K562 (cell line): ENCODE measurements around the gene P4HB. TPM values are rescaled to one million over a fixed set of nuclear protein-coding genes. Genes with fewer than 3 reads are reported as not detected.

Experiments
- CAMTA2 ChIP-seq: fragments of 250-450 bp; sonication (Bioruptor Pico); conservative IDR thresholded peaks from 2 replicates; pipeline ENCODE4 v1.5.1; 2022
- CHD1 ChIP-seq: fragments of 200-600 bp; sonication (generic); IDR thresholded peaks from one replicate; pipeline ENCODE4 v1.6.1; 2012; ENCODE audit warnings: mild to moderate bottlenecking, moderate library complexity, low read length, inconsistent platforms
- E2F6 ChIP-seq, 2 experiments: IDR thresholded peaks; 2 replicates each; pipeline ENCODE4 v1.6.1; 2011; ENCODE audit warnings: borderline replicate concordance in 1 of 2, control low read depth in 1 of 2, low read depth in 1 of 2, low read length in 1 of 2, mild to moderate bottlenecking in 1 of 2, mixed read lengths in 1 of 2, moderate library complexity in 1 of 2; ENCODE audit not compliant: insufficient read depth in 1 of 2, insufficient read length in 1 of 2, poor library complexity in 1 of 2, severe bottlenecking in 1 of 2; ENCODE audit errors: extremely low read depth in 1 of 2
- EP400 ChIP-seq: fragments of 450-650 bp; IDR thresholded peaks from 2 replicates; pipeline ENCODE4 v1.6.1; 2017; ENCODE audit warnings: antibody characterized with exemption, mild to moderate bottlenecking, moderate library complexity
- ERF ChIP-seq: fragments of 450-650 bp; formaldehyde crosslinking; IDR thresholded peaks from 2 replicates; pipeline ENCODE4 v1.4.0; 2020; ENCODE audit warnings: mild to moderate bottlenecking, mixed read lengths
- FUS ChIP-seq: fragments of 200-400 bp; formaldehyde crosslinking; optimal IDR thresholded peaks from 2 replicates; pipeline ENCODE3; 2017; ENCODE audit warnings: low read depth, low read length
- GATAD2A ChIP-seq: fragments of 450-650 bp; IDR thresholded peaks from 2 replicates; pipeline ENCODE4 v1.6.1; 2017
- HDGF ChIP-seq: fragments of 450-650 bp; IDR thresholded peaks from 2 replicates; pipeline ENCODE4 v1.6.1; 2016
- MAZ ChIP-seq, 2 experiments: fragments of 450-650 bp in 1 of 2; sonication (generic) in 1 of 2; formaldehyde crosslinking; IDR thresholded peaks in 1 of 2; conservative IDR thresholded peaks in 1 of 2; 2 replicates each; pipeline versions ENCODE4 v1.4.0 to v1.5.0; 2020; ENCODE audit warnings: mild to moderate bottlenecking in 1 of 2, missing genetic modification reagents in 1 of 2
- NONO ChIP-seq, 2 experiments: fragments of 200-400 bp in 1 of 2; fragments of 450-650 bp in 1 of 2; formaldehyde crosslinking in 1 of 2; IDR thresholded peaks; 2 replicates each; pipeline ENCODE4 v1.6.1; 2017; ENCODE audit warnings: low read depth in 2 of 2, mild to moderate bottlenecking in 2 of 2, moderate library complexity in 2 of 2, low read length in 1 of 2
- PML ChIP-seq: IDR thresholded peaks from 2 replicates; pipeline ENCODE4 v1.6.1; 2012; ENCODE audit warnings: low read length, inconsistent platforms
- POLR2AphosphoS5 ChIP-seq: IDR thresholded peaks from 2 replicates; pipeline ENCODE4 v1.6.1; 2011; ENCODE audit warnings: mild to moderate bottlenecking, low read depth, low read length, moderate library complexity; ENCODE audit not compliant: control insufficient read depth, insufficient read depth
- POLR2H ChIP-seq: IDR thresholded peaks from 2 replicates; pipeline ENCODE4 v1.6.1; 2016; ENCODE audit warnings: missing genetic modification characterization, low read depth, mild to moderate bottlenecking, control low read depth, missing compliant biosample characterization, moderate library complexity
- RBM25 ChIP-seq: fragments of 200-400 bp; formaldehyde crosslinking; IDR thresholded peaks from 2 replicates; pipeline ENCODE4 v1.6.1; 2018; ENCODE audit warnings: low read length, low read depth, moderate library complexity; ENCODE audit not compliant: severe bottlenecking
- SAP30 ChIP-seq: fragments of 200-600 bp; sonication (generic); IDR thresholded peaks from 2 replicates; pipeline ENCODE4 v1.6.1; 2012; ENCODE audit warnings: borderline replicate concordance, low read depth, mild to moderate bottlenecking, moderate library complexity, low read length, control low read depth, inconsistent platforms; ENCODE audit not compliant: insufficient read depth, poor library complexity, severe bottlenecking
- SMAD3 ChIP-seq: fragments of 450-650 bp; formaldehyde crosslinking; conservative IDR thresholded peaks from 2 replicates; pipeline ENCODE4 v1.4.0; 2020; ENCODE audit warnings: mild to moderate bottlenecking
- SP1 ChIP-seq: sonication (generic); formaldehyde crosslinking; IDR thresholded peaks from 2 replicates; pipeline ENCODE4 v1.8.1; 2022; ENCODE audit warnings: mild to moderate bottlenecking, missing genetic modification reagents
- U2AF1 ChIP-seq: fragments of 200-400 bp; formaldehyde crosslinking; optimal IDR thresholded peaks from 2 replicates; pipeline ENCODE3; 2017; ENCODE audit warnings: mild to moderate bottlenecking, low read depth, low read length, moderate library complexity
- USF1 ChIP-seq: sonication (generic); formaldehyde crosslinking; IDR thresholded peaks from 2 replicates; pipeline ENCODE4 v1.9.0; 2022; ENCODE audit warnings: mild to moderate bottlenecking, missing genetic modification reagents
- ZBTB8A ChIP-seq: fragments of 450-650 bp; IDR thresholded peaks from 2 replicates; pipeline ENCODE4 v1.6.1; 2018; ENCODE audit warnings: mild to moderate bottlenecking, moderate library complexity; ENCODE audit not compliant: partially characterized antibody
- ZNF280A ChIP-seq: fragments of 450-650 bp; IDR thresholded peaks from 2 replicates; pipeline ENCODE4 v1.6.1; 2018; ENCODE audit warnings: mild to moderate bottlenecking, low read depth; ENCODE audit not compliant: partially characterized antibody
- polyA plus RNA-seq, 8 experiments: library from polyadenylated mRNA; depleted of rRNA in 4 of 8; stranded (reverse) in 5 of 8; unstranded in 3 of 8; fragments of >200 nt; fragmentation: Nextera tagmentation in 2 of 8; fragmentation: Illumina TruSeq in 1 of 8; extraction: Ambion mirVana in 2 of 8; extraction: Trizol in 1 of 8; gene quantifications; 2 replicates each; pipeline versions ENCODE4 v1.2.1 to v1.2.3, GENCODE V29; 2011 to 2014; ENCODE audit warnings: inconsistent platforms in 1 of 8, missing spikeins in 1 of 8
- total RNA-seq, 7 experiments: library from RNA; depleted of rRNA in 6 of 7; stranded (reverse); fragments of >200 nt in 6 of 7; fragmentation: Illumina TruSeq in 2 of 7; extraction: Trizol in 2 of 7; gene quantifications; 2 replicates each; pipeline versions ENCODE4 v1.2.1 to v1.2.3, GENCODE V29; 2011 to 2021; ENCODE audit warnings: low replicate concordance in 1 of 7
- TF ChIP-seq, protein P1 (sequence below): fragments of 450-650 bp; formaldehyde crosslinking; IDR thresholded peaks from 2 replicates; pipeline ENCODE4 v1.4.0; 2022; ENCODE audit warnings: missing genetic modification characterization

The P4HB gene
- total and polyA plus RNA-seq, 9 of the 15 experiments (the other 6 are each of a cell fraction or from before 2014, with no cell fraction given), result 4.4 to 645 (median 325) TPM

- TF ChIP-seq E2F6 (IDR thresholded peaks at IDR 0.05; ENCODE audit: borderline replicate concordance in 1 of 2, extremely low read depth in 1 of 2, insufficient read depth in 1 of 2, insufficient read length in 1 of 2, low read depth in 1 of 2, low read length in 1 of 2, poor library complexity in 1 of 2, severe bottlenecking in 1 of 2) (peak in 1 of 2 experiments; percentile 82), POLR2H (tag) (peak; percentile 82), CAMTA2 (CRISPR knock-in tag) (no peak), HDGF (no peak), SP1 (CRISPR knock-in tag) (no peak), SAP30 (peak; percentile 63), ZNF280A (no peak), ERF (no peak), EP400 (no peak), USF1 (CRISPR knock-in tag) (no peak), ZBTB8A (no peak), POLR2AphosphoS5 (peak; percentile 85), GATAD2A (0 out of 2 replicates have a peak, but pooled peaks have one; percentile 28), PML (0 out of 2 replicates have a peak, but pooled peaks have one; percentile 42), SMAD3 (CRISPR knock-in tag) (no peak), MAZ (CRISPR knock-in tag; conservative IDR thresholded peaks at IDR 0.05 in 1 of 2, IDR thresholded peaks at IDR 0.05 in 1 of 2) (peak in 1 of 2 experiments; percentile 37; a peak in 2 of 4 replicates), U2AF1 (peak; percentile 52), CHD1 (peak; percentile 87), NONO (IDR thresholded peaks at IDR 0.05; ENCODE audit: low read depth in 2 of 2, low read length in 1 of 2) (peak; percentile 82 to 97), FUS (peak; percentile 83), RBM25 (no peak)
- TF ChIP-seq, protein P1, sequence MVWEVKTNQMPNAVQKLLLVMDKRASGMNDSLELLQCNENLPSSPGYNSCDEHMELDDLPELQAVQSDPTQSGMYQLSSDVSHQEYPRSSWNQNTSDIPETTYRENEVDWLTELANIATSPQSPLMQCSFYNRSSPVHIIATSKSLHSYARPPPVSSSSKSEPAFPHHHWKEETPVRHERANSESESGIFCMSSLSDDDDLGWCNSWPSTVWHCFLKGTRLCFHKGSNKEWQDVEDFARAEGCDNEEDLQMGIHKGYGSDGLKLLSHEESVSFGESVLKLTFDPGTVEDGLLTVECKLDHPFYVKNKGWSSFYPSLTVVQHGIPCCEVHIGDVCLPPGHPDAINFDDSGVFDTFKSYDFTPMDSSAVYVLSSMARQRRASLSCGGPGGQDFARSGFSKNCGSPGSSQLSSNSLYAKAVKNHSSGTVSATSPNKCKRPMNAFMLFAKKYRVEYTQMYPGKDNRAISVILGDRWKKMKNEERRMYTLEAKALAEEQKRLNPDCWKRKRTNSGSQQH, result no peak
Observed at GRCh38 chr17:81859906-81860755, at the start of gene P4HB (continued).
